Activated CD4-positive, alpha-beta memory T cell treated with anti-CD3 and anti-CD28 coated beads, Interleukin-2, amount 10 ng/mL, durations not matched to agents 7 days and 5 days (primary cell): ENCODE data around the gene IL4I1. TPM values are rescaled to one million over a fixed set of nuclear protein-coding genes. Genes with fewer than 3 reads are reported as not detected.
"Not testable (repeated sequence)": the region's sequence is repeated elsewhere in the genome, so short reads cannot be mapped to it uniquely, and the experiment has no call there.

Experiments used
- CTCF ChIA-PET: fragments of 350-600 bp; sonication (Branson Sonifier 250); formaldehyde crosslinking; loops from one replicate; lab custom pipeline; 2021; ENCODE audit warnings: antibody characterized with exemption, inconsistent platforms; lab: Charles Lee
- POLR2A ChIA-PET: fragments of 350-600 bp; sonication (Branson Sonifier 250); formaldehyde crosslinking; loops from one replicate; lab custom pipeline; 2021; ENCODE audit warnings: antibody characterized with exemption; lab: Charles Lee
- DNase-seq: peaks from one replicate; pipeline ENCODE4 v3.0.0-alpha.2; 2020
- H3K27ac Mint-ChIP-seq: one replicate; pipeline ENCODE4 v1.8.0; 2021; ENCODE audit warnings: mild to moderate bottlenecking, mixed read lengths
- H3K27me3 Mint-ChIP-seq: one replicate; pipeline ENCODE4 v1.8.0; 2021; ENCODE audit warnings: mixed read lengths
- H3K36me3 Mint-ChIP-seq: one replicate; pipeline ENCODE4 v1.8.0; 2021; ENCODE audit warnings: low read depth, mixed read lengths
- H3K4me1 Mint-ChIP-seq: one replicate; pipeline ENCODE4 v1.8.0; 2021; ENCODE audit warnings: mixed read lengths
- H3K4me3 Mint-ChIP-seq: one replicate; pipeline ENCODE4 v1.8.0; 2021; ENCODE audit warnings: mild to moderate bottlenecking, mixed read lengths
- H3K9me3 Mint-ChIP-seq: one replicate; pipeline ENCODE4 v1.8.0; 2021; ENCODE audit warnings: mixed read lengths
- total RNA-seq, 2 experiments: library from RNA; stranded (reverse); gene quantifications; one replicate each; pipeline ENCODE4 v1.2.3, GENCODE V29; 2021

The IL4I1 gene, protein sequence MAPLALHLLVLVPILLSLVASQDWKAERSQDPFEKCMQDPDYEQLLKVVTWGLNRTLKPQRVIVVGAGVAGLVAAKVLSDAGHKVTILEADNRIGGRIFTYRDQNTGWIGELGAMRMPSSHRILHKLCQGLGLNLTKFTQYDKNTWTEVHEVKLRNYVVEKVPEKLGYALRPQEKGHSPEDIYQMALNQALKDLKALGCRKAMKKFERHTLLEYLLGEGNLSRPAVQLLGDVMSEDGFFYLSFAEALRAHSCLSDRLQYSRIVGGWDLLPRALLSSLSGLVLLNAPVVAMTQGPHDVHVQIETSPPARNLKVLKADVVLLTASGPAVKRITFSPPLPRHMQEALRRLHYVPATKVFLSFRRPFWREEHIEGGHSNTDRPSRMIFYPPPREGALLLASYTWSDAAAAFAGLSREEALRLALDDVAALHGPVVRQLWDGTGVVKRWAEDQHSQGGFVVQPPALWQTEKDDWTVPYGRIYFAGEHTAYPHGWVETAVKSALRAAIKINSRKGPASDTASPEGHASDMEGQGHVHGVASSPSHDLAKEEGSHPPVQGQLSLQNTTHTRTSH
- 10 to 100 TPM; 25.7 to 26.4 TPM for total RNA-seq

DNA sequence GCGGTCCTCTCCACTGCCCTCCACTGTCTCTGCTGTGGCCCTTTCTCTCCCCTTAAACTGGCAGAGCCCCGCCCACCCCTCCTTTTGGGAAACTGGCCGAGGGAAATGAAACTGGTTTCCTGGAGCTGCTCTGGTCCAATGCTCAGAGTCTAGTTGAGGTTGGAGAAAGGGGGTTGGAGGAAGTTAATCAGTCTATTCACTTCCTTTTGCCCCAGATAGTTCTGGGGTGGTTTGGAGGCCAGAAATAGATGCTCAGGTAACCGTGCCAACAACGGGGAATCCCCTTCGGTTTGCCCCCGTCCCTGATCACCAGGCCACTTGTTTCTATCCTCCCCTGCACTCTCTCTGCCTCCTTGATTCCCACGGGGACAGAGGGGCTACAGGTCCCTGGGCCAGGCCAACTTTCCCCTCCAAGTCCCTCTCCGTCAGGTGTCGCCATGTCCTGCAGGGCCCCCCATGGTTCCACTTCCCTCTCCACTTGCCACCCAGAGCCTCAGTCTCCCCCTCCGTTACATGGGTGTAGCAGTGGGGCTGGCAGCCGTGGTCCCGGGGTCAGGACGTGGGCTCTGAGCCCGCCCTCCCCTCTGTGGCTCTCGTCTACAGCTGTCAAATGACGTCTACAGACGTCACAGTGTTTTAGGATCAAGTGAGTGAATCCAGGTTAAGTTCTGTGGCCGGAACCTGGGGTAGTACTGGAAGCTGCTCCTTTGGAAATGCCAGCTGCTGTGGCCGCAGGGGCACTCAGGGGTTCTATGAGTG lies at the start of gene IL4I1:
IL4I1 (minus strand) TSS at position 25 of the 759 bp plus-strand sequence. CDS start 727 bp downstream, outside the sequence.
- Mint-ChIP-seq H3K27ac (peak within 1 kb of the TSS; percentile 97), H3K4me1 (peaks cover 52% of the 10 kb centered on the region), H3K9me3 (no peaks in the 10 kb centered on the region), H3K27me3 (no peaks in the 10 kb centered on the region), H3K4me3 (peak within 1 kb of the TSS; percentile 80), H3K36me3 (peaks cover 6% of the 10 kb centered on the region)
- CTCF ChIA-PET, result interaction anchor here (1.0 kb wide), 1 partner anchor 32 kb away, joined by 4 read pairs; the partner anchor contains the start of gene ATF5
- POLR2A ChIA-PET, result interaction anchor here (0.5 to 5.5 kb wide), 13 partner anchors 10 to 347 kb away, joined by 3 to 43 read pairs (median 4); partner anchors contain the start of genes AKT1S1, ATF5, FUZ and NUP62
- DNase-seq, result peak; percentile 76

DNA sequence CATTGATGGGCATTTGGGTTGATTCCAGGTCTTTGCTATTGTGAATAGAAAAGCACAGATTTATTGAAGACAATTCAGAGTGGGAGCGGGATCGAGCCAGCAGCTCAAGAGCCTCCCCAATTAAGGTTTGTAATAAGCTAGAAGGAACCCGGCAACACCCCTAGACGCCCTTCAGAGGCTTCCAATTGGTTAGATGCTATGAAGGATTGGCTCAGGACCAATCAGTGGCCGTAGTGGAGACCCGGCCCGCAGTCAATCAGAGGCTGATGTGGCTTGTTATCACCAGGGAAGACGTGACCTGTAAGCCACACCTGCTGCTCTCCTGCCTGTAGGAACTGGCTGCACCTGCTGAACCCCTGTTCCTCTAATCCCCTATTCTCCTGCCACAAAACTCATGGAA lies 49.7 kb upstream of the IL4I1 start:
- ChIA-PET POLR2A (no interaction called here), CTCF (no interaction called here)
- peaks cover 13% of the 10 kb centered on the region for H3K4me1 Mint-ChIP-seq
- peaks cover 16% of the 10 kb centered on the region for H3K27me3 Mint-ChIP-seq
- no peaks in the 10 kb centered on the region for H3K9me3 Mint-ChIP-seq
- H3K36me3 Mint-ChIP-seq, result no peaks in the 10 kb centered on the region
- no peak for DNase-seq
- no peak overlapping the region for H3K27ac Mint-ChIP-seq
- no peak overlapping the region for H3K4me3 Mint-ChIP-seq

DNA sequence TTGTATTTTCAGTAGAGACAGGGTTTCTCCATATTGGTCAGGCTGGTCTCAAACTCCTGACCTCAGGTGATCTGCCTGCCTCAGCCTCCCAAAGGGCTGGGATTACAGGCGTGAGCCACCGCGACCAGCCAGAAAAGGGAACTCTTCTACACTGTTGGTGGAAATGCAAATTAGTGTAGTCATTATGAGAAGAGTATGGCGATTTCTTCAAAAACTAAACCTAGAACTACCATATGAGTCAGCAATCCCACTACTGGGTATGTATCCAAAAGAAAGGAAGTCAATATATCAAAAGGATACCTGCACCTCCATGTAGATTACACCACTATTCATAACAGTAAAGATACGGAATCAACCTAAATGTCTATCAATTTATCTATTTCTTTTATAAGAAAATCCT lies 47.9 kb upstream of the IL4I1 start:
- H3K4me3 Mint-ChIP-seq, H3K9me3 Mint-ChIP-seq, DNase-seq, H3K36me3 Mint-ChIP-seq, H3K27ac Mint-ChIP-seq, POLR2A ChIA-PET, CTCF ChIA-PET: not testable (repeated sequence)
- H3K4me1 Mint-ChIP-seq, result peaks cover 20% of the 10 kb centered on the region
- peaks cover 18% of the 10 kb centered on the region for H3K27me3 Mint-ChIP-seq

GRCh38 chr19:49940482-49940791 lies 43.8 kb upstream of the IL4I1 start:
- CTCF ChIA-PET, result no interaction called here

DNA sequence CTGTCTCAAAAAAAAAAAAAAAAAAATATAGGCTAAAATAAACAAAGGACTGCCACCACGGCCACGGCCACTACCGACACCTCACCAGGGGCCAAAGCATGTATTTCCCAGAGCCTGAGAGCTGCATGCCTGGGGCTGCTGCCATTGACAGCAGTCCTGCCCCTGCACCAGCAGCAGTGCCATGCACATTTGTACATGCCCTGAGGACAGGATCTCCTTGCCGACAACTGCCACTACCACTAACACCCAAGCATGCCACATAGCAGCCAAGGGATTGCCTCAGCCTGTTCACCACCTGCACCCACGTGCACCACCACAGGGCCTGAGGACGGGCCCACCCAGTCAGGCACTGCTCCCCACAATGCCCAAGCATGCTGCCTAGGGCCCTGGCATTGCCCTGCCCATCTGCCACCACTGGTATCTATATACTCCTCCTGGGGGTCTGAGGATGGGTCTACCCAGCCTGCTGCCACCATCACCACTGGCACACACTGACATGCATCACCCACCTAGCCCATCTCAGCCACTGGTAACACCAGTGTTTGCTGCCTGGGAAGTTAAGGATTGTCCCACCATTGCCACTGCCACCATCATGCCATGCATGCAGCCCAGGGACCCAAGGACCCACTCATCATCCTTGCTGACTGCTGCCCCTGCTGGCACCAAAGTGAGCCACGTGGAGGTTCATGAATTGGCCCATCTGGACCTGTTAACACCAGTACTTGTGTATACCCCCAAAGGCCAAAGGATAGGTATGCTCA lies 43.2 kb upstream of the IL4I1 start:
- H3K27ac Mint-ChIP-seq, result no peak overlapping the region

More at GRCh38 chr19:49940482-49940791, 43.8 kb upstream of the IL4I1 start:
- peaks cover 25% of the 10 kb centered on the region for H3K27me3 Mint-ChIP-seq
- no peak overlapping the region for H3K27ac Mint-ChIP-seq
- POLR2A ChIA-PET, result no interaction called here
- no peaks in the 10 kb centered on the region for H3K9me3 Mint-ChIP-seq
- H3K4me1 Mint-ChIP-seq, result peaks cover 20% of the 10 kb centered on the region
- no peak overlapping the region for H3K4me3 Mint-ChIP-seq
- no peak for DNase-seq
- no peaks in the 10 kb centered on the region for H3K36me3 Mint-ChIP-seq

GRCh38 chr19:49938662-49939061 lies 42.0 kb upstream of the IL4I1 start:
- CTCF ChIA-PET, result interaction anchor here (0.7 to 1.7 kb wide), 4 partner anchors 15 to 395 kb away, joined by 3 to 6 read pairs (median 4); no protein-coding TSS in a partner anchor
- Mint-ChIP-seq H3K4me3 (no peak overlapping the region), H3K9me3 (no peaks in the 10 kb centered on the region), H3K27me3 (peaks cover 22% of the 10 kb centered on the region), H3K27ac (no peak overlapping the region), H3K36me3 (no peaks in the 10 kb centered on the region), H3K4me1 (peaks cover 16% of the 10 kb centered on the region)
- POLR2A ChIA-PET, result no interaction called here
- no peak for DNase-seq

More for the DNA sequence above, 43.2 kb upstream of the IL4I1 start:
- no peak overlapping the region for H3K4me3 Mint-ChIP-seq
- ChIA-PET POLR2A (no interaction called here), CTCF (interaction anchor here (0.6 to 1.7 kb wide), 2 partner anchors 14 to 1625 kb away, joined by 3 to 6 read pairs; no protein-coding TSS in a partner anchor)
- DNase-seq, result no peak
- H3K9me3 Mint-ChIP-seq, result no peaks in the 10 kb centered on the region
- peaks cover 22% of the 10 kb centered on the region for H3K27me3 Mint-ChIP-seq
- peaks cover 20% of the 10 kb centered on the region for H3K4me1 Mint-ChIP-seq
- no peaks in the 10 kb centered on the region for H3K36me3 Mint-ChIP-seq

- no peak overlapping the region for H3K4me3 Mint-ChIP-seq
- POLR2A ChIA-PET, result interaction anchor here (0.6 kb wide), 1 partner anchor 8 kb away, joined by 3 read pairs; the partner anchor contains the start of gene NUP62
- DNase-seq, result peak; percentile 80
Measured at GRCh38 chr19:49937750-49938381, 41.2 kb upstream of the IL4I1 start.

GRCh38 chr19:49936549-49936948 lies 39.9 kb upstream of the IL4I1 start:
- Mint-ChIP-seq H3K4me1 (peaks cover 27% of the 10 kb centered on the region), H3K4me3 (no peak overlapping the region), H3K9me3 (peaks cover 2% of the 10 kb centered on the region), H3K27ac (no peak overlapping the region), H3K27me3 (peaks cover 10% of the 10 kb centered on the region), H3K36me3 (peaks cover 12% of the 10 kb centered on the region)
- CTCF ChIA-PET, result interaction anchor here (0.9 to 1.7 kb wide), 3 partner anchors 12 to 200 kb away, joined by 3 to 6 read pairs (median 5); no protein-coding TSS in a partner anchor
- no peak for DNase-seq
- POLR2A ChIA-PET, result no interaction called here

More at GRCh38 chr19:49937750-49938381, 41.2 kb upstream of the IL4I1 start:
- H3K36me3 Mint-ChIP-seq, result peaks cover 4% of the 10 kb centered on the region
- H3K27ac Mint-ChIP-seq, result no peak overlapping the region
- peaks cover 16% of the 10 kb centered on the region for H3K4me1 Mint-ChIP-seq
- CTCF ChIA-PET, result interaction anchor here (0.6 to 1.7 kb wide), 10 partner anchors 12 to 198 kb away, joined by 3 to 6 read pairs (median 3); no protein-coding TSS in a partner anchor
- H3K9me3 Mint-ChIP-seq, result no peaks in the 10 kb centered on the region
- peaks cover 14% of the 10 kb centered on the region for H3K27me3 Mint-ChIP-seq

DNA sequence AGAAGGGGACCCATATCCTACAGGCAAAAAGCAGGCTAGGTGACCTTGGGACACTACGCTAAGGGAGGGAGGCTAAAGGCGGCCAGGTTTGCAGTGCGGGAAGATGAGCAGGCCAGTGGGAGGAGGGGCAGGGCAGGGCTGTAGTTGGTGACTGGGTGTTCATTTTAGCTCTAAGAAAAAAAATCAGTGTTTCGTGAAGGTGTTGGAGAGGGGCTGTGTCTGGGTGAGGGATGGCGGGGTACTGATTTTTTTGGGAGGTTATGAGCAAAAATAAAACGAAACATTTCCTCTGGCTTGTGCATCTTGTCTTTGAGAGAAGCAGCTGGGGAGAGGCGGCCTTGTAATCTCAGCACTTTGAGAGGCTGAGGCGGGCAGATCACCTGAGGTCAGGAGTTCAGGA lies 37.0 kb upstream of the IL4I1 start:
- peaks cover 8% of the 10 kb centered on the region for H3K27me3 Mint-ChIP-seq
- peaks cover 36% of the 10 kb centered on the region for H3K36me3 Mint-ChIP-seq
- ChIA-PET POLR2A (interaction anchor here (1.1 to 1.2 kb wide), 2 partner anchors 37 to 38 kb away, joined by 3 read pairs; partner anchors contain the start of gene IL4I1), CTCF (interaction anchor here (0.6 kb wide), 1 partner anchor 330 kb away, joined by 3 read pairs; no protein-coding TSS in a partner anchor)
- H3K9me3 Mint-ChIP-seq, result peaks cover 2% of the 10 kb centered on the region
- DNase-seq, result no peak
- no peak overlapping the region for H3K27ac Mint-ChIP-seq
- peaks cover 43% of the 10 kb centered on the region for H3K4me1 Mint-ChIP-seq
- H3K4me3 Mint-ChIP-seq, result no peak overlapping the region

- Mint-ChIP-seq H3K36me3 (peaks cover 42% of the 10 kb centered on the region), H3K9me3 (peaks cover 2% of the 10 kb centered on the region), H3K4me3 (peak overlapping the region; percentile 30), H3K27me3 (peaks cover 8% of the 10 kb centered on the region), H3K4me1 (peaks cover 49% of the 10 kb centered on the region), H3K27ac (peak overlapping the region; percentile 73)
- CTCF ChIA-PET, result no interaction called here
- peak; percentile 78 for DNase-seq
- POLR2A ChIA-PET, result interaction anchor here (1.1 to 1.2 kb wide), 2 partner anchors 36 to 37 kb away, joined by 3 read pairs; partner anchors contain the start of gene IL4I1
Measured at GRCh38 chr19:49932731-49933131, 36.0 kb upstream of the IL4I1 start.

DNA sequence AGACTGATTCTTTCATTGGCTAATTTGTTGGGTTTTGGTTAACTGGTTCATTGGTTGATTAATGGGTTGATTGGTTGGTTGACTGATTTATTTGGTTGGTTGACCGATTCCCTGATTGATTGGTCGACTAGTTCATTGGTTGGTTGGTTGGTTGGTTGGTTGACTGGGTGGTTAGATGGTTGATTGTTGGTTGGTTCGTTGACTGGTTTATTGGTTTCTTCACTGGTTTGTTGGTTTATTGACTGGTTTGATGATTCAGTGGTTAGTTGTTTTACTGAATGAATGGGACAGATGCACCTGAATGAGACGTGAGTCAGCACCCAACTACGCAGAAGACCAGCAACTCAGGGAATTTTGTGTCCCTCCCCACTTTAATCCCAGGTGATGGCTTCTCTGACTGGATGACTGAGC lies 35.4 kb upstream of the IL4I1 start:
- H3K4me3 Mint-ChIP-seq, result peak overlapping the region; percentile 52
- H3K4me1 Mint-ChIP-seq, result peaks cover 56% of the 10 kb centered on the region
- ChIA-PET CTCF (no interaction called here), POLR2A (no interaction called here)
- no peak overlapping the region for H3K27ac Mint-ChIP-seq
- no peak for DNase-seq
- peaks cover 49% of the 10 kb centered on the region for H3K36me3 Mint-ChIP-seq
- peaks cover 2% of the 10 kb centered on the region for H3K9me3 Mint-ChIP-seq
- peaks cover 8% of the 10 kb centered on the region for H3K27me3 Mint-ChIP-seq
